ENCODE measurements around the gene ZDHHC19.

GRCh38 chr3:196241704-196242103, 30.5 kb upstream of the ZDHHC19 start:
- TF ChIP-seq, protein P1, sequence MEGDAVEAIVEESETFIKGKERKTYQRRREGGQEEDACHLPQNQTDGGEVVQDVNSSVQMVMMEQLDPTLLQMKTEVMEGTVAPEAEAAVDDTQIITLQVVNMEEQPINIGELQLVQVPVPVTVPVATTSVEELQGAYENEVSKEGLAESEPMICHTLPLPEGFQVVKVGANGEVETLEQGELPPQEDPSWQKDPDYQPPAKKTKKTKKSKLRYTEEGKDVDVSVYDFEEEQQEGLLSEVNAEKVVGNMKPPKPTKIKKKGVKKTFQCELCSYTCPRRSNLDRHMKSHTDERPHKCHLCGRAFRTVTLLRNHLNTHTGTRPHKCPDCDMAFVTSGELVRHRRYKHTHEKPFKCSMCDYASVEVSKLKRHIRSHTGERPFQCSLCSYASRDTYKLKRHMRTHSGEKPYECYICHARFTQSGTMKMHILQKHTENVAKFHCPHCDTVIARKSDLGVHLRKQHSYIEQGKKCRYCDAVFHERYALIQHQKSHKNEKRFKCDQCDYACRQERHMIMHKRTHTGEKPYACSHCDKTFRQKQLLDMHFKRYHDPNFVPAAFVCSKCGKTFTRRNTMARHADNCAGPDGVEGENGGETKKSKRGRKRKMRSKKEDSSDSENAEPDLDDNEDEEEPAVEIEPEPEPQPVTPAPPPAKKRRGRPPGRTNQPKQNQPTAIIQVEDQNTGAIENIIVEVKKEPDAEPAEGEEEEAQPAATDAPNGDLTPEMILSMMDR (IDR thresholded peaks at IDR 0.05; ENCODE audit: low read length), result no peak
- no peak for TF ChIP-seq EZH2phosphoT487 (IDR thresholded peaks at IDR 0.05; ENCODE audit: low read length)
- TF ChIP-seq EZH2 (optimal IDR thresholded peaks at IDR 0.05; ENCODE audit: low read depth, low read length), result no peak
